Mesothelial cell of epicardium (in vitro differentiated cells): ENCODE data around the gene TRIL. TPM values are rescaled to one million over a fixed set of nuclear protein-coding genes. Genes with fewer than 3 reads are reported as not detected.

Source experiments
- DNase-seq, 2 experiments: peaks; one replicate each; pipeline ENCODE4 v3.0.0; 2021; ENCODE audit warnings: low spot score in 2 of 2; ENCODE audit not compliant: unreplicated experiment in 2 of 2
- H3K27ac Mint-ChIP-seq: 2 replicates; pipeline ENCODE4 v1.8.0; 2021; ENCODE audit warnings: mixed read lengths
- H3K27me3 Mint-ChIP-seq: 2 replicates; pipeline ENCODE4 v1.8.0; 2021; ENCODE audit warnings: low read depth, mixed read lengths
- H3K36me3 Mint-ChIP-seq: 2 replicates; pipeline ENCODE4 v1.8.0; 2021; ENCODE audit warnings: mixed read lengths
- H3K4me1 Mint-ChIP-seq: 2 replicates; pipeline ENCODE4 v1.8.0; 2021; ENCODE audit warnings: mixed read lengths
- H3K4me3 Mint-ChIP-seq: 2 replicates; pipeline ENCODE4 v1.8.0; 2021; ENCODE audit warnings: mild to moderate bottlenecking, moderate library complexity, mixed read lengths
- H3K9me3 Mint-ChIP-seq: 2 replicates; pipeline ENCODE4 v1.8.0; 2021; ENCODE audit warnings: mixed read lengths
- CTCF ChIP-seq: fragments of 200-600 bp; sonication (generic); IDR thresholded peaks from one replicate; pipeline ENCODE4 v1.5.0; 2021; ENCODE audit warnings: antibody characterized with exemption; ENCODE audit not compliant: unreplicated experiment
- total RNA-seq: library from RNA; stranded (reverse); gene quantifications from 3 replicates; pipeline ENCODE4 v1.2.1, GENCODE V29; 2021

The TRIL gene
- total RNA-seq, 1 donor from 2014 or later, result 14.2 TPM

- DNase-seq, result no peak
- no peak for TF ChIP-seq CTCF
- Mint-ChIP-seq H3K27me3 (no peaks in the 10 kb centered on the region), H3K27ac (peak overlapping the region; percentile 79), H3K36me3 (no peaks in the 10 kb centered on the region), H3K9me3 (no peaks in the 10 kb centered on the region), H3K4me1 (peaks cover 50% of the 10 kb centered on the region), H3K4me3 (no peak overlapping the region)
These were observed 17.3 kb downstream of the TRIL start for GRCh38 chr7:28940741-28941384.

- DNase-seq, result no peak
- H3K4me3 Mint-ChIP-seq, result no peak overlapping the region
- peak overlapping the region; percentile 64 for H3K27ac Mint-ChIP-seq
- no peak for TF ChIP-seq CTCF
- H3K36me3 Mint-ChIP-seq, result no peaks in the 10 kb centered on the region
- H3K27me3 Mint-ChIP-seq, result peaks cover 2% of the 10 kb centered on the region
- H3K4me1 Mint-ChIP-seq, result peaks cover 50% of the 10 kb centered on the region
- no peaks in the 10 kb centered on the region for H3K9me3 Mint-ChIP-seq
These were observed 18.1 kb downstream of the TRIL start for GRCh38 chr7:28939844-28940544.

GRCh38 chr7:28939367-28939766 is 18.8 kb downstream of the TRIL start:
- TF ChIP-seq CTCF, result no peak
- H3K4me1 Mint-ChIP-seq, result peaks cover 50% of the 10 kb centered on the region
- DNase-seq, result no peak
- H3K27ac Mint-ChIP-seq, result peak overlapping the region; percentile 10
- no peaks in the 10 kb centered on the region for H3K36me3 Mint-ChIP-seq
- H3K27me3 Mint-ChIP-seq, result peaks cover 2% of the 10 kb centered on the region
- no peaks in the 10 kb centered on the region for H3K9me3 Mint-ChIP-seq
- no peak overlapping the region for H3K4me3 Mint-ChIP-seq

GRCh38 chr7:28937619-28938018 is 20.5 kb downstream of the TRIL start:
- no peak for TF ChIP-seq CTCF
- no peaks in the 10 kb centered on the region for H3K9me3 Mint-ChIP-seq
- H3K4me1 Mint-ChIP-seq, result peaks cover 60% of the 10 kb centered on the region

GRCh38 chr7:28937103-28937502 is 21.0 kb downstream of the TRIL start:
- Mint-ChIP-seq H3K27ac (no peak overlapping the region), H3K9me3 (no peaks in the 10 kb centered on the region), H3K36me3 (no peaks in the 10 kb centered on the region), H3K4me1 (peaks cover 56% of the 10 kb centered on the region), H3K4me3 (no peak overlapping the region), H3K27me3 (peaks cover 2% of the 10 kb centered on the region)
- TF ChIP-seq CTCF, result no peak
- no peak for DNase-seq

More at GRCh38 chr7:28937619-28938018, 20.5 kb downstream of the TRIL start:
- Mint-ChIP-seq H3K36me3 (no peaks in the 10 kb centered on the region), H3K27me3 (peaks cover 2% of the 10 kb centered on the region), H3K4me3 (no peak overlapping the region), H3K27ac (no peak overlapping the region)
- no peak for DNase-seq
